NB4 (cell line): ENCODE results near the gene KCNA2.

Experiments
- DNase-seq: peaks from one replicate; pipeline ENCODE4 v3.0.0; 2010; ENCODE audit warnings: low read depth
- H3K4me3 ChIP-seq: one replicate; pipeline ENCODE4 v1.5.1; 2011; ENCODE audit warnings: mild to moderate bottlenecking, low read depth, low read length, moderate library complexity
- MAX ChIP-seq: IDR thresholded peaks from 2 replicates; pipeline ENCODE4 v1.6.1; 2011; ENCODE audit warnings: low read depth, low read length
- MYC ChIP-seq: IDR thresholded peaks from 2 replicates; pipeline ENCODE4 v1.6.1; 2011; ENCODE audit warnings: low read depth, low read length
- POLR2A ChIP-seq: IDR thresholded peaks from 2 replicates; pipeline ENCODE4 v1.6.1; 2011; ENCODE audit warnings: mild to moderate bottlenecking; ENCODE audit not compliant: insufficient read length; ENCODE audit errors: extremely low read depth
- TF ChIP-seq, protein P1 (sequence below): IDR thresholded peaks from one replicate; pipeline ENCODE4 v1.5.1; 2012; ENCODE audit warnings: low read depth, low read length

Gene KCNA2

DNA sequence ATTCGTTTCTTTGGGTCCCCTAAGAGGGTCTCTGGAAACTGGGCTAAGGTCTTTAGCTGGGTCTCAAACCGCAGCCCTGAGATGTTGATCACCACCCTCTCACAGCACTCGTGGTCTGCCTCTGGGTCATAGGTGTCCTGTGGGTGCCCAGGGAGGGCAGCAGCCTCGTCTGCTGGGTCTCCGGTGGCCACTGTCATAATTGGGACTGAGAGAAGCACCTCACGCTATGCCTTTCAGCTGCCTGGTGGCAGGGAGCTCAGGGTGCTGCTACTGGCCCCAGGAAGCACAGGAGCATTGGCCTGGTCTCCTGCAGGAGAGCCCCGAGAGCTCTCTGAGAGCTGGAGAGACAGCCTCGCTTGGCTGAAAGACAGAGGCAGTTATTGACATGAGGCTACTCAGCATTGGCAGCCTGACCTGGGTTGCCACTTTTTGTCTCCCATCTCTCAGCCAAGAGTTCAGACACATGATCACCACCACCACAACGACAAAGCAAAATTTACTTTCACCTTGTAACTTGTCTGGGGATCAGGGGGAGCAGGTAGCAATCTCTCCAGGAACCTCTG, 1.5 kb downstream of the KCNA2 start:
- H3K4me3 ChIP-seq, result no peak overlapping the region
- DNase-seq, result no peak
- TF ChIP-seq, protein P1, sequence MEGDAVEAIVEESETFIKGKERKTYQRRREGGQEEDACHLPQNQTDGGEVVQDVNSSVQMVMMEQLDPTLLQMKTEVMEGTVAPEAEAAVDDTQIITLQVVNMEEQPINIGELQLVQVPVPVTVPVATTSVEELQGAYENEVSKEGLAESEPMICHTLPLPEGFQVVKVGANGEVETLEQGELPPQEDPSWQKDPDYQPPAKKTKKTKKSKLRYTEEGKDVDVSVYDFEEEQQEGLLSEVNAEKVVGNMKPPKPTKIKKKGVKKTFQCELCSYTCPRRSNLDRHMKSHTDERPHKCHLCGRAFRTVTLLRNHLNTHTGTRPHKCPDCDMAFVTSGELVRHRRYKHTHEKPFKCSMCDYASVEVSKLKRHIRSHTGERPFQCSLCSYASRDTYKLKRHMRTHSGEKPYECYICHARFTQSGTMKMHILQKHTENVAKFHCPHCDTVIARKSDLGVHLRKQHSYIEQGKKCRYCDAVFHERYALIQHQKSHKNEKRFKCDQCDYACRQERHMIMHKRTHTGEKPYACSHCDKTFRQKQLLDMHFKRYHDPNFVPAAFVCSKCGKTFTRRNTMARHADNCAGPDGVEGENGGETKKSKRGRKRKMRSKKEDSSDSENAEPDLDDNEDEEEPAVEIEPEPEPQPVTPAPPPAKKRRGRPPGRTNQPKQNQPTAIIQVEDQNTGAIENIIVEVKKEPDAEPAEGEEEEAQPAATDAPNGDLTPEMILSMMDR, result no peak
- TF ChIP-seq MAX, result no peak
- TF ChIP-seq MYC, result no peak
- no peak for TF ChIP-seq POLR2A

DNA sequence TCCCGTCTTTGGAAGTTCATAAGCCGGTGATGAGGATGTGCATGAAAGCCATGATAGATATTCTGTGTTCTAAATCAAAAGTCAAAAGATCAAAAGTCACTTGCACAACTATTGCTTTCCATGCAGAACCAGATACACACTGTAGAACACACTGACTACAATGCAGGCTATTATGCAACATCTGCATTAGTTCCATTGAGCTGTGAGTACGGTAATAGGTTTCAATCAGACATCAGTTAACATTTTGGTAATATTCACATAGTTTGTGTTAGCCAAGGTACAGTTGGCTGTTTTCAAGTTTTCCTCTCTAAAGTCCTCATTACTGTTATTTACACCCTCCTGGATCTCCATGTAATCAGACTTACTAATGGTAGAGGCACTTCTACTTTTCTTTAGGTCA, 3.1 kb downstream of the KCNA2 start:
- no peak overlapping the region for H3K4me3 ChIP-seq

GRCh38 chr1:110602466-110602865, 3.7 kb downstream of the KCNA2 start:
- no peak overlapping the region for H3K4me3 ChIP-seq
- TF ChIP-seq MAX (no peak), POLR2A (no peak), MYC (no peak)
- TF ChIP-seq, protein P1, result no peak
- no peak for DNase-seq

More for the DNA sequence above, 3.1 kb downstream of the KCNA2 start:
- TF ChIP-seq MAX (no peak), MYC (no peak), POLR2A (no peak)
- TF ChIP-seq, protein P1, result no peak
- no peak for DNase-seq

GRCh38 chr1:110601332-110601731, 4.8 kb downstream of the KCNA2 start:
- DNase-seq, result no peak
- H3K4me3 ChIP-seq, result no peak overlapping the region
- TF ChIP-seq POLR2A (no peak), MAX (no peak), MYC (no peak)
- TF ChIP-seq, protein P1, result no peak

- TF ChIP-seq POLR2A, result no peak
- no peak for TF ChIP-seq MAX
- TF ChIP-seq, protein P1, result no peak
- TF ChIP-seq MYC, result no peak
- no peak for DNase-seq
- no peak overlapping the region for H3K4me3 ChIP-seq
These were observed 5.4 kb downstream of the KCNA2 start for GRCh38 chr1:110600716-110601115.

DNA sequence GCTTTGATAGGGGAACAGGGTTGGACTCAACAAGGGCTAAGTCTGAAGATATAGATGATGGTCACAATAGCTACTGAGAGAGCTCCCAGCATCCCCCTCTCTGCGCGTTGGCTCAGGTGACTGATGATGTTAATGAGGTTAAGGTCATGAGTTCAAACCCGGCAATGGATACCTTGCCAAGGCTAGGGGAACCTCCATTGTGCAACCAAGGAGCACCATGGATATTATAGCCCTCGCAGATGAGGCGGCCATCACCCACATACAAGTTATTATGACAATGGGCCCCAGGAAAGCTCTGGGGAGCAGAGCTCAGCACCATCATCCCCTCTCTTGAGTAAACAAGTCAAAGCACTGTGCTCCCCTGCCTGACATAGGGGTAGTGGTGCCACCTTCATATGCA, 8.2 kb downstream of the KCNA2 start:
- TF ChIP-seq POLR2A (no peak), MYC (no peak)
- DNase-seq, result no peak
- H3K4me3 ChIP-seq, result no peak overlapping the region
